ENCODE results near the gene PDK4. TPM values are rescaled to one million over a fixed set of nuclear protein-coding genes. Genes with fewer than 3 reads are reported as not detected.

PDK4 gene
- total RNA-seq, 4 donors from 2014 or later, result 134 to 510 (median 273) TPM

GRCh38 chr7:95619517-95619916 is 23.2 kb upstream of the PDK4 start:
- no peak for DNase-seq
- H3K36me3 ChIP-seq, result no peaks in the 10 kb centered on the region
- no peak overlapping the region for H3K4me3 ChIP-seq
- intact Hi-C loops (cut with DNase I; ENCODE audit: low total_unique reads) (no loop called here), in situ Hi-C loops (cut with MboI; ENCODE audit: low pct_ligation_motif_present in 1 of 4, low pct_unique_long_range_greater_than_20kb in 1 of 4, low sequenced_read_pairs in 3 of 4) (no loop called here)
- H3K4me1 ChIP-seq, result no peaks in the 10 kb centered on the region
- peaks cover 0 to 4% of the 10 kb centered on the region in 2 donors for H3K9me3 ChIP-seq
- TF ChIP-seq, protein P1, sequence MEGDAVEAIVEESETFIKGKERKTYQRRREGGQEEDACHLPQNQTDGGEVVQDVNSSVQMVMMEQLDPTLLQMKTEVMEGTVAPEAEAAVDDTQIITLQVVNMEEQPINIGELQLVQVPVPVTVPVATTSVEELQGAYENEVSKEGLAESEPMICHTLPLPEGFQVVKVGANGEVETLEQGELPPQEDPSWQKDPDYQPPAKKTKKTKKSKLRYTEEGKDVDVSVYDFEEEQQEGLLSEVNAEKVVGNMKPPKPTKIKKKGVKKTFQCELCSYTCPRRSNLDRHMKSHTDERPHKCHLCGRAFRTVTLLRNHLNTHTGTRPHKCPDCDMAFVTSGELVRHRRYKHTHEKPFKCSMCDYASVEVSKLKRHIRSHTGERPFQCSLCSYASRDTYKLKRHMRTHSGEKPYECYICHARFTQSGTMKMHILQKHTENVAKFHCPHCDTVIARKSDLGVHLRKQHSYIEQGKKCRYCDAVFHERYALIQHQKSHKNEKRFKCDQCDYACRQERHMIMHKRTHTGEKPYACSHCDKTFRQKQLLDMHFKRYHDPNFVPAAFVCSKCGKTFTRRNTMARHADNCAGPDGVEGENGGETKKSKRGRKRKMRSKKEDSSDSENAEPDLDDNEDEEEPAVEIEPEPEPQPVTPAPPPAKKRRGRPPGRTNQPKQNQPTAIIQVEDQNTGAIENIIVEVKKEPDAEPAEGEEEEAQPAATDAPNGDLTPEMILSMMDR (IDR thresholded peaks at IDR 0.05), result no peak
- TF ChIP-seq POLR2AphosphoS5 (IDR thresholded peaks at IDR 0.05), result no peak
- no peak for TF ChIP-seq POLR2A (IDR thresholded peaks at IDR 0.05)
- TF ChIP-seq EP300 (IDR thresholded peaks at IDR 0.05; ENCODE audit: low read depth), result no peak
- H3K27me3 ChIP-seq, result no peaks in the 10 kb centered on the region
- WGBS, 2 donors (ENCODE audit: low coverage in 1 of 2), result 71 to 93% methylated on average over 1 to 2 of the region's 2 CpGs
- no peak overlapping the region for H3K27ac ChIP-seq

DNA sequence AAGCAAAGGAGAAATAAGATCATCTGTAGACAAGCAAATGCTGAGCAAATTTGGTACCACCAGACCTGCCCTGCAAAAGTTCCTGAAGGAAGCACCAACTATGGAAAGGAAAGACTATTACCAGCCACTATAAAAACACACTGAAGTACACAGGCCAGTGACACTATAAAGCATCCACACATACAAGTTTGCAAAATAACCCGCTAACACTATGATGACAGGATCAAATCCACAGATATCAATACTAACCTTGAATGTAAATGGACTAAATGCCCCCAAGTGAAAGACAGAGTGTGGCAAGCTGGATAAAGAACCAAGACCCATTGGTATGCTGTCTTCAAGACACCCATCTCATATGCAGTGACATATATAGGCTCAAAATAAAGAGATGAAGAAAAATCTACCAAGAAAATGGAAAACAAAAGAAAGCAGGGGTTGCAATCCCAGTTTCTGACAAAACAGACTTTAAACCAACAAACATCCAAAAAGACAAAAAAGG is 18.2 kb upstream of the PDK4 start:
- no peaks in the 10 kb centered on the region for H3K36me3 ChIP-seq
- intact Hi-C loops (cut with DNase I; ENCODE audit: low total_unique reads) (no loop called here), in situ Hi-C loops (cut with MboI; ENCODE audit: low pct_ligation_motif_present in 1 of 4, low pct_unique_long_range_greater_than_20kb in 1 of 4, low sequenced_read_pairs in 3 of 4) (no loop called here)
- DNase-seq, result no peak
- H3K9me3 ChIP-seq, result peaks cover 5 to 13% of the 10 kb centered on the region in 2 donors
- no peak overlapping the region for H3K4me3 ChIP-seq
- WGBS, 2 donors (ENCODE audit: low coverage in 1 of 2), result 88 to 95% methylated on average over 1 of the region's 1 CpG
- no peak overlapping the region for H3K27ac ChIP-seq
- no peaks in the 10 kb centered on the region for H3K27me3 ChIP-seq
- TF ChIP-seq, protein P1 (IDR thresholded peaks at IDR 0.05), result no peak
- no peak for TF ChIP-seq EP300 (IDR thresholded peaks at IDR 0.05; ENCODE audit: low read depth)
- peaks cover 8 to 18% (median 13%) of the 10 kb centered on the region in 4 donors for H3K4me1 ChIP-seq

GRCh38 chr7:95611224-95611623 is 14.9 kb upstream of the PDK4 start:
- 75 to 86% methylated on average over 2 of the region's 2 CpGs for whole genome bisulfite sequencing, 2 donors (ENCODE audit: low coverage in 1 of 2)
- H3K4me3 ChIP-seq, result no peak overlapping the region
- H3K27ac ChIP-seq, result peak overlapping the region in 3 of 4 donors; percentile 92 to 95 (median 93)
- no peak for DNase-seq
- H3K4me1 ChIP-seq, result peaks cover 32 to 42% (median 37%) of the 10 kb centered on the region in 4 donors
- no peaks in the 10 kb centered on the region for H3K36me3 ChIP-seq
- H3K9me3 ChIP-seq, result peaks cover 5 to 13% of the 10 kb centered on the region in 2 donors
- TF ChIP-seq POLR2AphosphoS5 (IDR thresholded peaks at IDR 0.05), result no peak
- no peak for TF ChIP-seq EP300 (IDR thresholded peaks at IDR 0.05; ENCODE audit: low read depth)
- TF ChIP-seq, protein P1 (IDR thresholded peaks at IDR 0.05), result no peak
- TF ChIP-seq POLR2A (IDR thresholded peaks at IDR 0.05), result no peak
- intact Hi-C loops (cut with DNase I; ENCODE audit: low total_unique reads) (no loop called here), in situ Hi-C loops (cut with MboI; ENCODE audit: low pct_ligation_motif_present in 1 of 4, low pct_unique_long_range_greater_than_20kb in 1 of 4, low sequenced_read_pairs in 3 of 4) (no loop called here)
- H3K27me3 ChIP-seq, result no peaks in the 10 kb centered on the region

- peak in 2 of 3 donors; percentile 27 to 36 for TF ChIP-seq POLR2AphosphoS5 (IDR thresholded peaks at IDR 0.05)
- TF ChIP-seq, protein P1 (IDR thresholded peaks at IDR 0.05), result no peak
- peak; percentile 39 for TF ChIP-seq EP300 (IDR thresholded peaks at IDR 0.05; ENCODE audit: low read depth)
- Histone ChIP-seq H3K36me3 (no peaks in the 10 kb centered on the region), H3K4me1 (peaks cover 32 to 42% (median 37%) of the 10 kb centered on the region in 4 donors), H3K27ac (peak overlapping the region; percentile 92 to 95 (median 94)), H3K4me3 (peak overlapping the region in 1 of 4 donors; percentile 0), H3K27me3 (no peaks in the 10 kb centered on the region), H3K9me3 (peaks cover 5 to 8% of the 10 kb centered on the region in 2 donors)
- WGBS, 2 donors (ENCODE audit: low coverage in 1 of 2), result 6 to 7% methylated on average over 2 to 4 of the region's 4 CpGs
- intact Hi-C loops (cut with DNase I; ENCODE audit: low total_unique reads) (no loop called here), in situ Hi-C loops (cut with MboI; ENCODE audit: low pct_ligation_motif_present in 1 of 4, low pct_unique_long_range_greater_than_20kb in 1 of 4, low sequenced_read_pairs in 3 of 4) (no loop called here)
- DNase-seq, result peak; percentile 63
These were observed 13.1 kb upstream of the PDK4 start for GRCh38 chr7:95609277-95609971.

Data from transverse colon (tissue), 4 donors.